Mucosa of descending colon (tissue), 3 donors: ENCODE data around the gene ZNF469. TPM values are rescaled to one million over a fixed set of nuclear protein-coding genes. Genes with fewer than 3 reads are reported as not detected.

Experiments used
- ATAC-seq: fragments of 200-7000 bp; cut with Tn5 transposase; one replicate; pipeline ENCODE4 v1.9.1; 2020; ENCODE audit warnings: mild to moderate bottlenecking, moderate library complexity
- DNase-seq, 3 donors: peaks; one replicate each; pipeline ENCODE4 v3.0.0-alpha.2; 2020
- H3K36me3 ChIP-seq: fragments of 200-600 bp; one replicate; pipeline ENCODE4 v1.8.0; 2021; ENCODE audit warnings: low read depth, mild to moderate bottlenecking
- H3K4me1 ChIP-seq: fragments of 200-600 bp; one replicate; pipeline ENCODE4 v1.8.0; 2021; ENCODE audit warnings: low read depth, mild to moderate bottlenecking
- H3K4me3 ChIP-seq: fragments of 200-600 bp; one replicate; pipeline ENCODE4 v1.8.0; 2021; ENCODE audit warnings: mild to moderate bottlenecking
- H3K9me3 ChIP-seq: fragments of 200-600 bp; one replicate; pipeline ENCODE4 v1.8.0; 2021; ENCODE audit warnings: mild to moderate bottlenecking
- CTCF ChIP-seq: fragments of 200-600 bp; IDR thresholded peaks from one replicate; pipeline ENCODE4 v1.8.0; 2022; ENCODE audit warnings: antibody characterized with exemption, mild to moderate bottlenecking
- intact Hi-C, 2 donors: fragments of 100-400 bp; cut with DNase I in 1 of 2; cut with micrococcal nuclease in 1 of 2; formaldehyde crosslinking; loops; one replicate each; pipeline versions ENCODE4 v1.11.0 to v1.11.1; 2022; cut with DNase I, micrococcal nuclease
- total RNA-seq, 3 donors: library from RNA; stranded (reverse); fragmentation: NEBNext Ultra II Directional in 2 of 3; extraction: Animal tissue kit (Norgen Biotek cat#: 25700) in 2 of 3; gene quantifications; one replicate each; pipeline versions ENCODE4 v1.2.1 to v1.2.4, GENCODE V29; 2021 to 2023
- donor health status: DM: no; HTN: no; CAD: no; lungs with moderate emphysema.
- donor health status: DM: no; HTN: no; CAD: no.
- donor health status: DM: no; HTN: yes; CAD: no.

ZNF469 gene
- total RNA-seq, 3 donors from 2014 or later: 0.35 to 1.4 (median 0.51) TPM

- TF ChIP-seq CTCF: no peak
- H3K36me3 ChIP-seq: no peaks in the 10 kb centered on the region
- DNase-seq (no peak), ATAC-seq (no peak)
- H3K4me3 ChIP-seq: no peak overlapping the region
- H3K4me1 ChIP-seq: peaks cover 5% of the 10 kb centered on the region
- intact Hi-C loops: no loop called here
- H3K9me3 ChIP-seq: no peaks in the 10 kb centered on the region
Measured at GRCh38 chr16:88390265-88390664, 7.5 kb downstream of the ZNF469 start.

- Histone ChIP-seq H3K4me3 (no peak overlapping the region), H3K36me3 (no peaks in the 10 kb centered on the region), H3K9me3 (no peaks in the 10 kb centered on the region), H3K4me1 (peaks cover 5% of the 10 kb centered on the region)
- no peak for TF ChIP-seq CTCF
- no peak for DNase-seq
- intact Hi-C loops: no loop called here
- no peak for ATAC-seq
Measured at GRCh38 chr16:88390735-88391134, 8.0 kb downstream of the ZNF469 start.

GRCh38 chr16:88391144-88391850 lies 8.5 kb downstream of the ZNF469 start:
- no peak for TF ChIP-seq CTCF
- intact Hi-C loops: no loop called here

GRCh38 chr16:88392111-88392510 lies 9.4 kb downstream of the ZNF469 start:
- intact Hi-C loops: no loop called here
- H3K4me1 ChIP-seq: peaks cover 5% of the 10 kb centered on the region
- H3K36me3 ChIP-seq: no peaks in the 10 kb centered on the region
- ATAC-seq (no peak), DNase-seq (no peak)
- TF ChIP-seq CTCF: no peak
- no peaks in the 10 kb centered on the region for H3K9me3 ChIP-seq
- H3K4me3 ChIP-seq: no peak overlapping the region

More at GRCh38 chr16:88391144-88391850, 8.5 kb downstream of the ZNF469 start:
- DNase-seq (no peak), ATAC-seq (no peak)
- H3K36me3 ChIP-seq: no peaks in the 10 kb centered on the region
- H3K4me3 ChIP-seq: no peak overlapping the region
- H3K4me1 ChIP-seq: peaks cover 5% of the 10 kb centered on the region
- H3K9me3 ChIP-seq: no peaks in the 10 kb centered on the region

- DNase-seq (no peak), ATAC-seq (no peak)
- Histone ChIP-seq H3K36me3 (no peaks in the 10 kb centered on the region), H3K4me1 (peaks cover 5% of the 10 kb centered on the region), H3K4me3 (no peak overlapping the region), H3K9me3 (no peaks in the 10 kb centered on the region)
- intact Hi-C loops: no loop called here
- no peak for TF ChIP-seq CTCF
Measured at GRCh38 chr16:88392616-88393015, 9.9 kb downstream of the ZNF469 start.
